Loucy (cell line): ENCODE data around the gene DR1.
"Not testable (repeated sequence)": the region's sequence is repeated elsewhere in the genome, so short reads cannot be mapped to it uniquely, and the experiment has no call there.

Experiments used
- H2AFZ ChIP-seq: fragments of 200-600 bp; sonication (generic); 2 replicates; pipeline ENCODE4 v1.6.0; 2016; ENCODE audit warnings: antibody characterized with exemption, mild to moderate bottlenecking, low read length, moderate library complexity
- H3F3A ChIP-seq: fragments of 200-600 bp; 2 replicates; pipeline ENCODE4 v1.6.0; 2016; ENCODE audit warnings: antibody characterized with exemption, low read depth, mild to moderate bottlenecking
- H3K27me3 ChIP-seq: fragments of 200-600 bp; sonication (generic); 2 replicates; pipeline ENCODE4 v1.6.1; 2014; ENCODE audit warnings: low read length, mild to moderate bottlenecking; ENCODE audit not compliant: insufficient read depth, poor library complexity, severe bottlenecking
- H3K36me3 ChIP-seq: fragments of 200-600 bp; sonication (generic); 2 replicates; pipeline ENCODE4 v1.6.1; 2016; ENCODE audit warnings: low read length; ENCODE audit not compliant: insufficient read depth
- H3K4me1 ChIP-seq: fragments of 200-600 bp; sonication (generic); 2 replicates; pipeline ENCODE4 v1.5.1; 2014; ENCODE audit warnings: low read length, mild to moderate bottlenecking; ENCODE audit not compliant: insufficient read depth, poor library complexity, severe bottlenecking
- H3K4me2 ChIP-seq: fragments of 200-600 bp; sonication (generic); 2 replicates; pipeline ENCODE4 v1.6.0; 2014; ENCODE audit warnings: antibody characterized with exemption, low read length, low read depth, mild to moderate bottlenecking; ENCODE audit not compliant: poor library complexity, severe bottlenecking
- H3K4me3 ChIP-seq: fragments of 200-600 bp; sonication (generic); 2 replicates; pipeline ENCODE4 v1.5.1; 2014; ENCODE audit warnings: low read length, mild to moderate bottlenecking, mixed read lengths; ENCODE audit not compliant: poor library complexity, severe bottlenecking
- H3K79me2 ChIP-seq: fragments of 200-600 bp; sonication (generic); 2 replicates; pipeline ENCODE4 v1.6.1; 2014; ENCODE audit warnings: low read length; ENCODE audit not compliant: insufficient read depth
- H3K9ac ChIP-seq: fragments of 200-600 bp; sonication (generic); 2 replicates; pipeline ENCODE4 v1.6.0; 2014; ENCODE audit warnings: mild to moderate bottlenecking, low read depth, low read length, moderate library complexity; ENCODE audit not compliant: poor library complexity, severe bottlenecking
- H3K9me2 ChIP-seq: fragments of 200-600 bp; sonication (generic); replicated peaks from 2 replicates; pipeline ENCODE4 v1.6.1; 2016; ENCODE audit warnings: low read depth, low read length, mixed read lengths
- H3K9me3 ChIP-seq: fragments of 200-600 bp; sonication (generic); 2 replicates; pipeline ENCODE4 v1.6.1; 2014; ENCODE audit warnings: mild to moderate bottlenecking, antibody characterized with exemption, low read length, low read depth; ENCODE audit not compliant: insufficient read depth
- H4K20me1 ChIP-seq: fragments of 200-600 bp; sonication (generic); 2 replicates; pipeline ENCODE4 v1.6.0; 2014; ENCODE audit warnings: antibody characterized with exemption, low read length, mild to moderate bottlenecking; ENCODE audit not compliant: insufficient read depth, poor library complexity, severe bottlenecking
- EZH2phosphoT487 ChIP-seq: fragments of 200-600 bp; IDR thresholded peaks from 2 replicates; pipeline ENCODE4 v1.6.1; 2018; ENCODE audit warnings: antibody characterized with exemption, mild to moderate bottlenecking, moderate library complexity, borderline replicate concordance
- TF ChIP-seq, protein P1 (sequence below): fragments of 200-600 bp; sonication (generic); conservative IDR thresholded peaks from 2 replicates; pipeline ENCODE4 v1.5.1; 2014; ENCODE audit warnings: mild to moderate bottlenecking, antibody characterized with exemption, low read length

The DR1 gene

GRCh38 chr1:93369734-93370133 is 24.0 kb downstream of the DR1 start:
- Histone ChIP-seq H3K79me2 (peaks cover 5% of the 10 kb centered on the region; the same call in 1 of the 2 replicates), H3K9me2 (no peaks in the 10 kb centered on the region), H3K9me3 (no peaks in the 10 kb centered on the region), H3K9ac (no peak overlapping the region), H3K4me2 (no peak overlapping the region), H3K36me3 (peaks cover 26% of the 10 kb centered on the region), H2AFZ (no peak overlapping the region), H4K20me1 (no peaks in the 10 kb centered on the region), H3F3A (no peaks in the 10 kb centered on the region), H3K4me1 (no peaks in the 10 kb centered on the region), H3K4me3 (no peak overlapping the region), H3K27me3 (no peaks in the 10 kb centered on the region)
- no peak for TF ChIP-seq EZH2phosphoT487

GRCh38 chr1:93374334-93375106 is 28.8 kb downstream of the DR1 start:
- Histone ChIP-seq H3F3A (no peaks in the 10 kb centered on the region), H3K36me3 (no peaks in the 10 kb centered on the region), H3K9ac (no peak overlapping the region), H3K4me3 (no peak overlapping the region), H3K4me1 (no peaks in the 10 kb centered on the region), H3K79me2 (no peaks in the 10 kb centered on the region), H2AFZ (no peak overlapping the region), H3K27me3 (no peaks in the 10 kb centered on the region), H3K9me2 (no peaks in the 10 kb centered on the region), H3K9me3 (no peaks in the 10 kb centered on the region), H3K4me2 (no peak overlapping the region), H4K20me1 (no peaks in the 10 kb centered on the region)
- no peak for TF ChIP-seq EZH2phosphoT487
- TF ChIP-seq, protein P1, sequence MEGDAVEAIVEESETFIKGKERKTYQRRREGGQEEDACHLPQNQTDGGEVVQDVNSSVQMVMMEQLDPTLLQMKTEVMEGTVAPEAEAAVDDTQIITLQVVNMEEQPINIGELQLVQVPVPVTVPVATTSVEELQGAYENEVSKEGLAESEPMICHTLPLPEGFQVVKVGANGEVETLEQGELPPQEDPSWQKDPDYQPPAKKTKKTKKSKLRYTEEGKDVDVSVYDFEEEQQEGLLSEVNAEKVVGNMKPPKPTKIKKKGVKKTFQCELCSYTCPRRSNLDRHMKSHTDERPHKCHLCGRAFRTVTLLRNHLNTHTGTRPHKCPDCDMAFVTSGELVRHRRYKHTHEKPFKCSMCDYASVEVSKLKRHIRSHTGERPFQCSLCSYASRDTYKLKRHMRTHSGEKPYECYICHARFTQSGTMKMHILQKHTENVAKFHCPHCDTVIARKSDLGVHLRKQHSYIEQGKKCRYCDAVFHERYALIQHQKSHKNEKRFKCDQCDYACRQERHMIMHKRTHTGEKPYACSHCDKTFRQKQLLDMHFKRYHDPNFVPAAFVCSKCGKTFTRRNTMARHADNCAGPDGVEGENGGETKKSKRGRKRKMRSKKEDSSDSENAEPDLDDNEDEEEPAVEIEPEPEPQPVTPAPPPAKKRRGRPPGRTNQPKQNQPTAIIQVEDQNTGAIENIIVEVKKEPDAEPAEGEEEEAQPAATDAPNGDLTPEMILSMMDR: no peak

DNA sequence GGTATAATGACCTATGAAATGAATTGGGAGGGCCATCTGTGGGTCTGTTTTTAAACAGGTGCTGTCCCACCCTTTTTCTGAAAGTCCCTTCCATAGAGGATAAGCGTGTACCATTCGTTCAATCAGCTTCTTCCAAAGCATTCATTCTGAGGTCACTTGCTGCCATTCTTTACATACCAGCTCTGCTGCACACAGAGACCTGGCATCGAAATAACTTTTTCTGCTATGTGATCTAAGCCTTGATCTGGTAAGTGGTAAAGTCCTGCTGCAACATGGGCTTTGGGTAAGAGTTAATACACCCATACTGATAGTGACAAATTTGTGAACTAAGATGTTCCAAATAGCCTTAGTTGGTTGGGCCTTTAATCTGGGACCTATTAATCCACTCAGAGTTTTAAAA is 38.9 kb downstream of the DR1 start:
- TF ChIP-seq, protein P1: no peak
- TF ChIP-seq EZH2phosphoT487: no peak
- Histone ChIP-seq H2AFZ (no peak overlapping the region), H3K27me3 (no peaks in the 10 kb centered on the region), H3F3A (no peaks in the 10 kb centered on the region), H3K4me1 (no peaks in the 10 kb centered on the region), H3K36me3 (no peaks in the 10 kb centered on the region), H3K79me2 (no peaks in the 10 kb centered on the region), H3K9ac (no peak overlapping the region), H3K4me2 (no peak overlapping the region), H3K9me3 (peaks cover 12% of the 10 kb centered on the region; the same call in 1 of the 2 replicates), H4K20me1 (no peaks in the 10 kb centered on the region), H3K4me3 (no peak overlapping the region), H3K9me2 (no peaks in the 10 kb centered on the region)

- H3K4me2 ChIP-seq, H3K9ac ChIP-seq, H3K4me1 ChIP-seq, H3K36me3 ChIP-seq, H2AFZ ChIP-seq, H3K79me2 ChIP-seq, H3K27me3 ChIP-seq, H4K20me1 ChIP-seq, H3K4me3 ChIP-seq, H3F3A ChIP-seq, H3K9me2 ChIP-seq: not testable (repeated sequence)
- H3K9me3 ChIP-seq: peaks cover 12% of the 10 kb centered on the region; the same call in 1 of the 2 replicates
These were observed 40.6 kb downstream of the DR1 start for GRCh38 chr1:93386268-93386667.
